K562 (cell line): ENCODE results near the gene RALGAPA2. TPM values are rescaled to one million over a fixed set of nuclear protein-coding genes. Genes with fewer than 3 reads are reported as not detected.

Experiments used
- ATAC-seq: fragments of 200-7000 bp; cut with Tn5 transposase; 3 replicates; pipeline ENCODE4 v1.9.1; 2020; ENCODE audit warnings: moderate library complexity
- BruUV-seq: library from RNA; stranded (reverse); fragments of 400-500 nt; replicated peaks from 2 replicates; lab custom pipeline; 2021; lab: Mats Ljungman, UMichigan
- CTCF ChIA-PET: fragments of 300-600 bp; formaldehyde crosslinking; extraction: SDS; loops from one replicate; lab custom pipeline; 2021; ENCODE audit warnings: low intra/inter-chr PET ratio; lab: Yijun Ruan, JAX
- POLR2A ChIA-PET: fragments of 300-600, 350-650 bp; sonication (Branson Sonifier 250); formaldehyde crosslinking; extraction: SDS; loops from one replicate; lab custom pipeline; 2021; ENCODE audit warnings: antibody characterized with exemption, inconsistent platforms; lab: Yijun Ruan, JAX
- DNase-seq, 4 experiments: peaks; one replicate each; pipeline versions ENCODE4 v3.0.0 to v3.0.0-alpha.2; 2011 to 2018; ENCODE audit warnings: low spot score in 3 of 4, mixed read lengths in 3 of 4; ENCODE audit errors: extremely low read depth in 1 of 4
- FAIRE-seq: peaks from 2 replicates; lab custom pipeline; 2011; peaks lifted over from hg19 to GRCh38; lab: Jason Lieb, UNC
- H2AFZ ChIP-seq: 2 replicates; pipeline ENCODE4 v1.6.0; 2011; ENCODE audit warnings: low read depth, low read length, control low read depth, inconsistent platforms
- H3K27ac ChIP-seq: fragments of 200-600 bp; 3 replicates; pipeline ENCODE4 v1.8.0; 2011; ENCODE audit warnings: low read depth, mild to moderate bottlenecking, control low read depth, inconsistent platforms, low read length, moderate library complexity, mixed read lengths; ENCODE audit errors: extremely low read depth
- H3K27me3 ChIP-seq, 2 experiments: fragments of 300-600 bp in 1 of 2; 2 replicates in 1 of 2; 3 replicates in 1 of 2; pipeline versions ENCODE4 v1.6.0 to v1.8.0; 2011; ENCODE audit warnings: inconsistent platforms in 2 of 2, low read length in 2 of 2, mild to moderate bottlenecking in 1 of 2, mixed read lengths in 1 of 2, moderate library complexity in 1 of 2; ENCODE audit not compliant: control insufficient read depth in 2 of 2, insufficient read depth in 2 of 2
- H3K36me3 ChIP-seq: fragments of 300-600 bp; 3 replicates; pipeline ENCODE4 v1.8.0; 2011; ENCODE audit warnings: mild to moderate bottlenecking, low read length, inconsistent platforms; ENCODE audit not compliant: control insufficient read depth, insufficient read depth
- H3K4me1 ChIP-seq, 2 experiments: fragments of 200-600 bp in 1 of 2; replicated peaks in 1 of 2; 2 replicates in 1 of 2; 3 replicates in 1 of 2; pipeline versions ENCODE4 v1.5.1 to v1.8.0; 2011; ENCODE audit warnings: inconsistent platforms in 2 of 2, low read length in 2 of 2, mild to moderate bottlenecking in 1 of 2, mixed read lengths in 1 of 2, moderate library complexity in 1 of 2; ENCODE audit not compliant: control insufficient read depth in 2 of 2, insufficient read depth in 2 of 2
- H3K4me2 ChIP-seq: 2 replicates; pipeline ENCODE4 v1.6.1; 2011; ENCODE audit warnings: low read length, control low read depth, inconsistent platforms, mixed read lengths; ENCODE audit not compliant: insufficient read depth
- H3K4me3 ChIP-seq: fragments of 200-600 bp; sonication (generic), shearing (Covaris generic); 2 replicates; pipeline ENCODE4 v1.5.1; 2016; ENCODE audit warnings: control low read depth, inconsistent platforms
- H3K79me2 ChIP-seq: fragments of 200-600 bp; 3 replicates; pipeline ENCODE4 v1.8.0; 2011; ENCODE audit warnings: low read length, inconsistent platforms; ENCODE audit not compliant: control insufficient read depth, insufficient read depth
- H3K9ac ChIP-seq, 2 experiments: 2 replicates each; pipeline versions ENCODE4 v1.6.0 to v1.6.1; 2011; ENCODE audit warnings: low read depth in 2 of 2, low read length in 2 of 2, control low read depth in 1 of 2, inconsistent platforms in 1 of 2, mild to moderate bottlenecking in 1 of 2, mixed read lengths in 1 of 2; ENCODE audit not compliant: insufficient read depth in 1 of 2
- H3K9me1 ChIP-seq: one replicate; pipeline ENCODE4 v1.6.0; 2011; ENCODE audit warnings: inconsistent platforms, mild to moderate bottlenecking, low read length, moderate library complexity; ENCODE audit not compliant: control insufficient read depth, insufficient read depth
- H3K9me3 ChIP-seq: replicated peaks from 2 replicates; pipeline ENCODE4 v1.5.1; 2011; ENCODE audit warnings: low read depth, low read length, inconsistent platforms; ENCODE audit not compliant: control insufficient read depth, insufficient read depth
- H4K20me1 ChIP-seq: replicated peaks from 2 replicates; pipeline ENCODE4 v1.6.1; 2011; ENCODE audit warnings: low read length, inconsistent platforms, mixed read lengths; ENCODE audit not compliant: control insufficient read depth, insufficient read depth
- ADNP ChIP-seq: fragments of 200-800 bp; sonication (Bioruptor generic); IDR thresholded peaks from 2 replicates; pipeline ENCODE4 v1.6.1; 2016; ENCODE audit warnings: missing genetic modification characterization, missing compliant biosample characterization
- CEBPB ChIP-seq: fragments of 450-650 bp; IDR thresholded peaks from 2 replicates; pipeline ENCODE4 v1.6.1; 2016; ENCODE audit warnings: missing genetic modification characterization, missing compliant biosample characterization
- CEBPG ChIP-seq, 3 experiments: fragments of 200-800 bp in 1 of 3; sonication (Bioruptor generic) in 1 of 3; sonication (generic) in 1 of 3; formaldehyde crosslinking in 1 of 3; IDR thresholded peaks in 2 of 3; conservative IDR thresholded peaks in 1 of 3; 2 replicates each; pipeline versions ENCODE4 v1.6.1 to v1.8.0; 2016 to 2022; ENCODE audit warnings: missing compliant biosample characterization in 2 of 3, missing genetic modification characterization in 2 of 3, mild to moderate bottlenecking in 1 of 3, missing genetic modification reagents in 1 of 3
- ELF4 ChIP-seq: fragments of 450-650 bp; formaldehyde crosslinking; IDR thresholded peaks from 2 replicates; pipeline ENCODE4 v1.4.0; 2022; ENCODE audit warnings: missing genetic modification characterization
- PHF8 ChIP-seq: fragments of 200-600 bp; sonication (generic); IDR thresholded peaks from 2 replicates; pipeline ENCODE4 v1.6.1; 2012; ENCODE audit warnings: mixed run types, mild to moderate bottlenecking, inconsistent platforms, low read length, moderate library complexity, borderline replicate concordance
- POLR3A ChIP-seq: IDR thresholded peaks from 2 replicates; pipeline ENCODE4 v1.6.1; 2011; ENCODE audit warnings: borderline replicate concordance, mild to moderate bottlenecking, moderate library complexity; ENCODE audit not compliant: insufficient read length, insufficient read depth; ENCODE audit errors: extremely low read depth
- XRCC3 ChIP-seq: fragments of 450-650 bp; IDR thresholded peaks from 2 replicates; pipeline ENCODE4 v1.6.1; 2017; ENCODE audit warnings: mild to moderate bottlenecking, moderate library complexity
- YY1 ChIP-seq, 3 experiments: IDR thresholded peaks; 2 replicates each; pipeline ENCODE4 v1.6.1; 2011; ENCODE audit warnings: low read length in 2 of 3, mild to moderate bottlenecking in 2 of 3, moderate library complexity in 2 of 3, borderline replicate concordance in 1 of 3, control low read depth in 1 of 3, low read depth in 1 of 3; ENCODE audit not compliant: insufficient read depth in 3 of 3, insufficient replicate concordance in 2 of 3, control insufficient read depth in 1 of 3, insufficient read length in 1 of 3; ENCODE audit errors: extremely low read depth in 1 of 3
- ZNF174 ChIP-seq: fragments of 250-450 bp; sonication (Bioruptor Pico); IDR thresholded peaks from 2 replicates; pipeline ENCODE4 v1.4.0; 2020; ENCODE audit warnings: mild to moderate bottlenecking
- ZNF785 ChIP-seq: fragments of 250-450 bp; sonication (Bioruptor Pico); IDR thresholded peaks from 2 replicates; pipeline ENCODE4 v1.4.0; 2020; ENCODE audit warnings: mild to moderate bottlenecking
- WGBS: fragments of 100-300 bp; shearing (Covaris generic); methylation state at CpG from one replicate; pipeline ENCODE4 v1.1.6; 2016; ENCODE audit warnings: low coverage, mixed read lengths; ENCODE audit not compliant: insufficient coverage; ENCODE audit errors: missing lambda C conversion rate; 5-methylcytosine and 5-hydroxymethylcytosine counted together
- in situ Hi-C: fragments of 300-500 bp; cut with MboI; formaldehyde crosslinking; loops from 4 replicates; pipeline ENCODE4 v1.15.0; 2018; ENCODE audit warnings: inconsistent platforms, mixed read lengths
- intact Hi-C: fragments of 100-400 bp; cut with micrococcal nuclease; formaldehyde crosslinking; loops from 2 replicates; pipeline ENCODE4 v1.14.2; 2022
- polyA plus RNA-seq, 8 experiments: library from polyadenylated mRNA; depleted of rRNA in 4 of 8; stranded (reverse) in 5 of 8; unstranded in 3 of 8; fragments of >200 nt; fragmentation: Nextera tagmentation in 2 of 8; fragmentation: Illumina TruSeq in 1 of 8; extraction: Ambion mirVana in 2 of 8; extraction: Trizol in 1 of 8; gene quantifications; 2 replicates each; pipeline versions ENCODE4 v1.2.1 to v1.2.3, GENCODE V29; 2011 to 2014; ENCODE audit warnings: inconsistent platforms in 1 of 8, missing spikeins in 1 of 8
- total RNA-seq, 7 experiments: library from RNA; depleted of rRNA in 6 of 7; stranded (reverse); fragments of >200 nt in 6 of 7; fragmentation: Illumina TruSeq in 2 of 7; extraction: Trizol in 2 of 7; gene quantifications; 2 replicates each; pipeline versions ENCODE4 v1.2.1 to v1.2.3, GENCODE V29; 2011 to 2021; ENCODE audit warnings: low replicate concordance in 1 of 7
- TF ChIP-seq, protein P1 (sequence below): sonication (generic); formaldehyde crosslinking; IDR thresholded peaks from 2 replicates; pipeline ENCODE4 v1.9.0; 2022; ENCODE audit warnings: mild to moderate bottlenecking, missing genetic modification reagents
- TF ChIP-seq, protein P2 (sequence below), 2 experiments: fragments of 450-650 bp in 1 of 2; sonication (generic) in 1 of 2; formaldehyde crosslinking in 1 of 2; IDR thresholded peaks in 1 of 2; conservative IDR thresholded peaks in 1 of 2; 2 replicates each; pipeline versions ENCODE4 v1.6.1 to v1.8.1; 2016 to 2023; ENCODE audit warnings: mild to moderate bottlenecking in 2 of 2, moderate library complexity in 2 of 2, inconsistent platforms in 1 of 2, missing genetic modification reagents in 1 of 2
- TF ChIP-seq, protein P3 (sequence below): fragments of 450-650 bp; IDR thresholded peaks from 2 replicates; pipeline ENCODE4 v1.6.1; 2016; ENCODE audit warnings: missing biosample characterization, missing genetic modification characterization

Gene RALGAPA2
- total and polyA plus RNA-seq, 9 of the 15 experiments (the other 6 are each of a cell fraction or from before 2014, with no cell fraction given): 0.35 to 2.7 (median 1.4) TPM

DNA sequence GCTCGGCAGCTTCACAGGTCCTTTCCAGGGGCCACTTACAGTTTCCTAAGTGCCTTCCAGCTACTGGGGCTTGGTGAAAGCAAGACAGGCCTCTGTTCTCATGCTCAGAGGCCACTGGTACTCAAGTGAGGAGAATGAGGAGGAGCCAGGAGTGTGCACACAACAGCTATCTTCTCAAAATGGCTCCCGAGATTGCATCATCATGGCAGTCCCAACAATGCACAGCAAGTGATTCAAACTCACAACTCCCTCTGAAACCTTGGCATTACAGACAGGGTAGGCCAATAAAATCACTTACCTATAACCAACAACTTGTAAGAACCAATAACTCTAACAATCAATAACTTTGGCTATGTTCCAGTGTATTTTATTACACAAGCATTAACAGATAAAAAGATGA, 77.4 kb downstream of the RALGAPA2 start:
- no peaks in the 10 kb centered on the region for H3K9me3 ChIP-seq
- CTCF ChIA-PET: no interaction called here
- BruUV-seq: no TSS peak
- H3K4me3 ChIP-seq: no peak overlapping the region
- H2AFZ ChIP-seq: no peak overlapping the region
- 20% methylated on average over 2 of the region's 2 CpGs for WGBS
- intact Hi-C loops (no loop called here), in situ Hi-C loops (no loop called here)
- no peak overlapping the region for H3K4me2 ChIP-seq
- FAIRE-seq (no peak), ATAC-seq (0 out of 3 replicates have a peak, but pooled peaks have one; percentile 22), DNase-seq (no peak)
- TF ChIP-seq ADNP (tag) (no peak), CEBPB (tag) (peak; percentile 80), ZNF174 (no peak), POLR3A (no peak), PHF8 (no peak), ELF4 (CRISPR knock-in tag) (no peak), ZNF785 (CRISPR knock-in tag) (no peak), XRCC3 (no peak), CEBPG (CRISPR knock-in tag; IDR thresholded peaks at IDR 0.05) (peak; percentile 25; the same call in 1 of the 2 replicates), CEBPG (tag; conservative IDR thresholded peaks at IDR 0.05 in 1 of 2, IDR thresholded peaks at IDR 0.05 in 1 of 2) (peak; percentile 33 to 52; a peak in 2 of 4 replicates), YY1 (IDR thresholded peaks at IDR 0.05; ENCODE audit: borderline replicate concordance in 1 of 3, control insufficient read depth in 1 of 3, extremely low read depth in 1 of 3, insufficient read depth in 3 of 3, insufficient read length in 1 of 3, insufficient replicate concordance in 2 of 3, low read depth in 1 of 3, low read length in 2 of 3) (peak in 1 of 3 experiments; percentile 52)
- TF ChIP-seq, protein P1, sequence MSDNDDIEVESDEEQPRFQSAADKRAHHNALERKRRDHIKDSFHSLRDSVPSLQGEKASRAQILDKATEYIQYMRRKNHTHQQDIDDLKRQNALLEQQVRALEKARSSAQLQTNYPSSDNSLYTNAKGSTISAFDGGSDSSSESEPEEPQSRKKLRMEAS (CRISPR knock-in tag): no peak
- TF ChIP-seq, protein P2, sequence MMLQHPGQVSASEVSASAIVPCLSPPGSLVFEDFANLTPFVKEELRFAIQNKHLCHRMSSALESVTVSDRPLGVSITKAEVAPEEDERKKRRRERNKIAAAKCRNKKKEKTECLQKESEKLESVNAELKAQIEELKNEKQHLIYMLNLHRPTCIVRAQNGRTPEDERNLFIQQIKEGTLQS (IDR thresholded peaks at IDR 0.05): peak; percentile 89
- TF ChIP-seq, protein P2 (CRISPR knock-in tag; conservative IDR thresholded peaks at IDR 0.05): no peak
- TF ChIP-seq, protein P3, sequence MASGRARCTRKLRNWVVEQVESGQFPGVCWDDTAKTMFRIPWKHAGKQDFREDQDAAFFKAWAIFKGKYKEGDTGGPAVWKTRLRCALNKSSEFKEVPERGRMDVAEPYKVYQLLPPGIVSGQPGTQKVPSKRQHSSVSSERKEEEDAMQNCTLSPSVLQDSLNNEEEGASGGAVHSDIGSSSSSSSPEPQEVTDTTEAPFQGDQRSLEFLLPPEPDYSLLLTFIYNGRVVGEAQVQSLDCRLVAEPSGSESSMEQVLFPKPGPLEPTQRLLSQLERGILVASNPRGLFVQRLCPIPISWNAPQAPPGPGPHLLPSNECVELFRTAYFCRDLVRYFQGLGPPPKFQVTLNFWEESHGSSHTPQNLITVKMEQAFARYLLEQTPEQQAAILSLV (tag): 0 out of 2 replicates have a peak, but pooled peaks have one; percentile 50
- no peaks in the 10 kb centered on the region for H3K9me1 ChIP-seq
- no peak overlapping the region for H3K9ac ChIP-seq
- H4K20me1 ChIP-seq: no peaks in the 10 kb centered on the region
- no peaks in the 10 kb centered on the region for H3K79me2 ChIP-seq
- POLR2A ChIA-PET: no interaction called here
- H3K27ac ChIP-seq: no peak overlapping the region
- H3K4me1 ChIP-seq: peaks cover 0 to 7% of the 10 kb centered on the region in 2 experiments; a peak in 2 of 5 replicates
- H3K27me3 ChIP-seq: no peaks in the 10 kb centered on the region
- H3K36me3 ChIP-seq: no peaks in the 10 kb centered on the region
